Cardiac atrium fibroblast (primary cell): ENCODE measurements around the gene SPATA31D4. TPM values are rescaled to one million over a fixed set of nuclear protein-coding genes. Genes with fewer than 3 reads are reported as not detected.

Experiments
- total RNA-seq: library from RNA; depleted of rRNA; stranded (reverse); fragments of >200 nt; gene quantifications from 2 replicates; pipeline ENCODE4 v1.2.3, GENCODE V29; 2015

SPATA31D4 gene
- total RNA-seq: not detected in 2 replicates

DNA sequence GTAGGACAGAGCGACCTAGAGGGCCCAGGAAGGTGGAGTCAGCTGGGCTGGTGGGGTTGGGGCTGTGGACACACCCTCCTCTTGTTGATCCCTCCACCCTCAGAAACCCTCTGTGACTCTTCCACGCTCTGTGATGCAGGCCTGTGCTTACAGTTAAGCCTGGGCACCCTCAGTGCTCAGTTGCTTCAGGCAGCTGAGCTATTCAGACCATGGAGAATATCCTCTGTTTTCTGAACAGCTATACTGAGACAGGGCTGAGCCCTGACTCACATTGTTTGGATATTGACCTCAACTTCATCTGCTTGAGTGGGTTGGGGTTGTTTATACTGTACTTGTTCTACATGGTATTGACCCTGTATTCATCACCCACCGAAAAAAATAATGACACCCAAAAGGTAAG is at the start of gene SPATA31D4:
Gene SPATA31D4, plus strand, starts transcription at position 124 of the 400 bp plus-strand sequence. Its CDS starts 86 bp downstream, at position 210.

DNA sequence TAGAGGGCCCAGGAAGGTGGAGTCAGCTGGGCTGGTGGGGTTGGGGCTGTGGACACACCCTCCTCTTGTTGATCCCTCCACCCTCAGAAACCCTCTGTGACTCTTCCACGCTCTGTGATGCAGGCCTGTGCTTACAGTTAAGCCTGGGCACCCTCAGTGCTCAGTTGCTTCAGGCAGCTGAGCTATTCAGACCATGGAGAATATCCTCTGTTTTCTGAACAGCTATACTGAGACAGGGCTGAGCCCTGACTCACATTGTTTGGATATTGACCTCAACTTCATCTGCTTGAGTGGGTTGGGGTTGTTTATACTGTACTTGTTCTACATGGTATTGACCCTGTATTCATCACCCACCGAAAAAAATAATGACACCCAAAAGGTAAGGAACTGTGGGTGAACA is 15.2 kb downstream of the SPATA31D4 start, which contains the start of gene SPATA31D3:
Gene SPATA31D3, plus strand, starts transcription at position 108 of the 400 bp plus-strand sequence. Its CDS starts 86 bp downstream, at position 194.

Other genes starting within 250 kb of the SPATA31D4 start
- 8.7 and 10.4 TPM in 2 replicates for gene TLE1, start 238.9 kb upstream of the SPATA31D4 start, total RNA-seq
- gene SPATA31D3, start 15.1 kb downstream of the SPATA31D4 start, total RNA-seq: not detected in 2 replicates
- gene SPATA31D1, start 60.3 kb downstream of the SPATA31D4 start, total RNA-seq: not detected in 2 replicates